ENCODE results near the gene HCN2. TPM values are rescaled to one million over a fixed set of nuclear protein-coding genes. Genes with fewer than 3 reads are reported as not detected.
"Not testable (repeated sequence)": the region's sequence is repeated elsewhere in the genome, so short reads cannot be mapped to it uniquely, and the experiment has no call there.

Gene HCN2
- total and polyA plus RNA-seq, 8 donors: 0.06 to 0.50 (median 0.17) TPM

DNA sequence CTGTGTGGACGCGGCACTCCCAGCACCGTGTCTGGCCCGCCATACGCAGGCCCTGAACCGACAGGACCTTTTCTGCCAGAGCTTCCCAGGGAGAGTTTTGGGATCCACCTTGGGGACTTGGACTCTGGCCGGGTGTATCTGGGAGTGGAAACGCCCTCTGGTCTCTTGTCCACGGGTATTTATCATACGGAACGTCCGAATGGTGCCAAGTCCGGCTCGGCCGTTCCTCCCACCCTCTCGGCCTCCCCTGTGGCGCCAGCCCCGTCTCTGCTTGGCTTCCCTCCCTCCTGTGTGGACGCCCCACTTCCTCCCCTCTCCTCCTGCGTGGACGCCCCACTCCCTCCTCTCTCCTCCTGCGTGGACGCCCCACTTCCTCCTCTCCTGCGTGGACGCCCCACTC is 12.1 kb downstream of the HCN2 start:
- Histone ChIP-seq H3K27me3 (peaks cover 0 to 4% of the 10 kb centered on the region in 2 donors), H3K4me1 (no peaks in the 10 kb centered on the region), H3K9me3 (peaks cover 0 to 4% of the 10 kb centered on the region in 2 donors), H3K27ac (no peak overlapping the region), H3K4me3 (no peak overlapping the region), H3K36me3 (no peaks in the 10 kb centered on the region)
- ATAC-seq: no peak
- TF ChIP-seq, protein P1, sequence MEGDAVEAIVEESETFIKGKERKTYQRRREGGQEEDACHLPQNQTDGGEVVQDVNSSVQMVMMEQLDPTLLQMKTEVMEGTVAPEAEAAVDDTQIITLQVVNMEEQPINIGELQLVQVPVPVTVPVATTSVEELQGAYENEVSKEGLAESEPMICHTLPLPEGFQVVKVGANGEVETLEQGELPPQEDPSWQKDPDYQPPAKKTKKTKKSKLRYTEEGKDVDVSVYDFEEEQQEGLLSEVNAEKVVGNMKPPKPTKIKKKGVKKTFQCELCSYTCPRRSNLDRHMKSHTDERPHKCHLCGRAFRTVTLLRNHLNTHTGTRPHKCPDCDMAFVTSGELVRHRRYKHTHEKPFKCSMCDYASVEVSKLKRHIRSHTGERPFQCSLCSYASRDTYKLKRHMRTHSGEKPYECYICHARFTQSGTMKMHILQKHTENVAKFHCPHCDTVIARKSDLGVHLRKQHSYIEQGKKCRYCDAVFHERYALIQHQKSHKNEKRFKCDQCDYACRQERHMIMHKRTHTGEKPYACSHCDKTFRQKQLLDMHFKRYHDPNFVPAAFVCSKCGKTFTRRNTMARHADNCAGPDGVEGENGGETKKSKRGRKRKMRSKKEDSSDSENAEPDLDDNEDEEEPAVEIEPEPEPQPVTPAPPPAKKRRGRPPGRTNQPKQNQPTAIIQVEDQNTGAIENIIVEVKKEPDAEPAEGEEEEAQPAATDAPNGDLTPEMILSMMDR (IDR thresholded peaks at IDR 0.05): no peak
- intact Hi-C loops (cut with DNase I): no loop called here
- DNase-seq: no peak

GRCh38 chr19:602391-603301 is 13.0 kb downstream of the HCN2 start:
- Histone ChIP-seq H3K36me3 (no peaks in the 10 kb centered on the region), H3K4me3 (no peak overlapping the region), H3K27ac (no peak overlapping the region), H3K4me1 (no peaks in the 10 kb centered on the region), H3K27me3 (no peaks in the 10 kb centered on the region), H3K9me3 (peaks cover 0 to 4% of the 10 kb centered on the region in 2 donors)
- DNase-seq (no peak), ATAC-seq (no peak)
- intact Hi-C loops (cut with DNase I): no loop called here
- TF ChIP-seq, protein P1 (IDR thresholded peaks at IDR 0.05): no peak

DNA sequence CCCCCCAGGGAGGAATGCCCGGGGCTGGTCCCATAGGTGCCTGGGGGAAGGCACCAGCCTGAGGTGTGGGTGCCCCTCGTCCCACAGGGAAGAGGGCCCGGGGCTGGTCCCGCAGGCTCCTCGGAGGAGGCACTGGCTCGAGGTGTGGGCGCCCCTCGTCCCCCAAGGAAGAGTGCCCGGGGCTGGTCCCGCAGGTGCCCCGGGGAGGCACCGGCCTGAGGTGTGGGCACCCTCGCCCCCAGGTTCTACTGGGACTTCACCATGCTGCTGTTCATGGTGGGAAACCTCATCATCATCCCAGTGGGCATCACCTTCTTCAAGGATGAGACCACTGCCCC is 13.6 kb downstream of the HCN2 start:
- intact Hi-C loops (cut with DNase I); H3K27ac ChIP-seq; DNase-seq; H3K27me3 ChIP-seq; H3K36me3 ChIP-seq; ATAC-seq; H3K9me3 ChIP-seq; H3K4me1 ChIP-seq; H3K4me3 ChIP-seq: not testable (repeated sequence)

DNA sequence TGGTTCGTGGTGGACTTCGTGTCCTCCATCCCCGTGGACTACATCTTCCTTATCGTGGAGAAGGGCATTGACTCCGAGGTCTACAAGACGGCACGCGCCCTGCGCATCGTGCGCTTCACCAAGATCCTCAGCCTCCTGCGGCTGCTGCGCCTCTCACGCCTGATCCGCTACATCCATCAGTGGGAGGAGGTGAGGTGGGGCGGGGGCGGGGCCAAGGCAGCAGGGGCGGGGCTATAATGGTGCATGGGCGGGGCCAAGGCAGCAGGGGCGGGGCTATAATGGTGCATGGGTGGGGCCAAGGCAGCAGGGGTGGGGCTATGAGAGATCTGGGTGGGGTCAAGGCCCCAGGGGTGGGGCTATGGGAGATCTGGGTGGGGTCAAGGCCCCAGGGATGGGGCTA is 14.1 kb downstream of the HCN2 start:
- H3K9me3 ChIP-seq; intact Hi-C loops (cut with DNase I); H3K4me1 ChIP-seq; H3K27me3 ChIP-seq; ATAC-seq; H3K27ac ChIP-seq; DNase-seq; H3K36me3 ChIP-seq; H3K4me3 ChIP-seq: not testable (repeated sequence)

GRCh38 chr19:604355-604754 is 14.7 kb downstream of the HCN2 start:
- TF ChIP-seq, protein P1 (IDR thresholded peaks at IDR 0.05): no peak
- Histone ChIP-seq H3K36me3 (no peaks in the 10 kb centered on the region), H3K4me3 (no peak overlapping the region), H3K27ac (no peak overlapping the region), H3K27me3 (peaks cover 0 to 6% of the 10 kb centered on the region in 2 donors), H3K9me3 (peaks cover 0 to 4% of the 10 kb centered on the region in 2 donors), H3K4me1 (peaks cover 0 to 7% of the 10 kb centered on the region in 2 donors)
- DNase-seq (no peak), ATAC-seq (no peak)
- intact Hi-C loops (cut with DNase I): no loop called here

DNA sequence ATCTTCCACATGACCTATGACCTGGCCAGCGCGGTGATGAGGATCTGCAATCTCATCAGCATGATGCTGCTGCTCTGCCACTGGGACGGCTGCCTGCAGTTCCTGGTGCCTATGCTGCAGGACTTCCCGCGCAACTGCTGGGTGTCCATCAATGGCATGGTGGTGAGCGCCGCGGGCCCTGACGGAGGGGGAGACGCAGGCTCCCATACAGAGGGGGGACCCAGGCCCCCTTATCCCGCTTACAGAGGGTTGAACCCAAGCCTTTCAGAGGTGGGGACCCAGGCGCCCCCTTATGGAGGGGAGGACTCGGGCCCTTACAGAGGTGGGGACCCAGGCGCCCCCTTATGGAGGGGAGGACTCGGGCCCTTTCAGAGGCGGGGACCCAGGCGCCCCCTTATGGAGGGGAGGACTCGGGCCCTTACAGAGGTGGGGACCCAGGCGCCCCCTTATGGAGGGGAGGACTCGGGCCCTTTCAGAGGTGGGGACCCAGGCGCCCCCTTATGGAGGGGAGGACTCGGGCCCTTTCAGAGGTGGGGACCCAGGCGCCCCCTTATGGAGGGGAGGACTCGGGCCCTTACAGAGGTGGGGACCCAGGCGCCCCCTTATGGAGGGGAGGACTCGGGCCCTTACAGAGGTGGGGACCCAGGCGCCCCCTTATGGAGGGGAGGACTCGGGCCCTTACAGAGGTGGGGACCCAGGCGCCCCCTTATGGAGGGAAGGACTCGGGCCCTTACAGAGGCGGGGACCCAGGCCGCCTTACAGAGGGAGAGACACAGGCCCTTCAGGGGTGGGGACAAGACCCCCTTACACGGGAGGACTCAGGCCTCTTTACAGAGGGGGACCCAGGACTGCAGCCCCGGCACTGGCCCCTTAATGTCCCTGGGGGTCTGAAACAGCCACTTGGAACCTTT is 15.6 kb downstream of the HCN2 start:
- H3K27ac ChIP-seq; intact Hi-C loops (cut with DNase I); H3K4me3 ChIP-seq; H3K36me3 ChIP-seq; H3K9me3 ChIP-seq; ATAC-seq; DNase-seq: not testable (repeated sequence)
- Histone ChIP-seq H3K4me1 (peaks cover 6 to 15% of the 10 kb centered on the region in 2 donors), H3K27me3 (peaks cover 0 to 14% of the 10 kb centered on the region in 2 donors)

Data from left lung (tissue), 10 donors.